Measurements from ENCODE around the gene GDF15.

GDF15 gene

GRCh38 chr19:18366021-18366435 lies 19.9 kb upstream of the GDF15 start:
- Histone ChIP-seq H3K9ac (ENCODE audit: low read depth, low read length, poor library complexity) (no peak overlapping the region), H3K23ac (ENCODE audit: low read depth, low read length, poor library complexity) (no peak overlapping the region), H3K4ac (ENCODE audit: low read length) (no peak overlapping the region), H3K18ac (ENCODE audit: low read length) (no peak overlapping the region), H3K9me3 (replicated peaks in 1 of 2; ENCODE audit: control insufficient read depth in 2 of 2, insufficient read depth in 1 of 2, low read depth in 1 of 2, low read length in 2 of 2) (peaks cover 0 to 3% of the 10 kb centered on the region in 2 donors), H3K4me3 (ENCODE audit: low read length in 2 of 2) (no peak overlapping the region), H4K8ac (ENCODE audit: low read depth, low read length) (no peak overlapping the region), H3K27me3 (ENCODE audit: control insufficient read depth in 3 of 3, insufficient read depth in 3 of 3, low read depth in 1 of 3, low read length in 3 of 3) (peaks cover 0 to 2% (median 0%) of the 10 kb centered on the region in 3 experiments), H4K91ac (ENCODE audit: low read depth, low read length, poor library complexity) (no peak overlapping the region), H2AK5ac (ENCODE audit: low read depth, low read length) (peak overlapping the region; percentile 3), H3K27ac (replicated peaks; ENCODE audit: low read length) (no peak overlapping the region), H2BK120ac (ENCODE audit: low read depth, low read length) (no peak overlapping the region), H3K4me2 (ENCODE audit: insufficient read depth, low read length, poor library complexity, severe bottlenecking) (no peak overlapping the region), H2BK5ac (ENCODE audit: low read length) (peak overlapping the region; percentile 76), H2BK12ac (ENCODE audit: low read length) (no peak overlapping the region), H3K14ac (ENCODE audit: low read length) (no peak overlapping the region), H2BK15ac (ENCODE audit: low read length) (no peak overlapping the region), H3K79me1 (ENCODE audit: low read depth, low read length) (no peaks in the 10 kb centered on the region), H3K36me3 (replicated peaks in 1 of 2; ENCODE audit: control insufficient read depth in 2 of 2, insufficient read depth in 2 of 2, low read length in 2 of 2) (peaks cover 0 to 10% of the 10 kb centered on the region in 2 donors), H3K4me1 (ENCODE audit: control insufficient read depth in 2 of 2, insufficient read depth in 1 of 2, low read depth in 1 of 2, low read length in 2 of 2) (peaks cover 13 to 43% of the 10 kb centered on the region in 2 donors), H2AFZ (ENCODE audit: low read length) (no peak overlapping the region)
- DNase-seq (ENCODE audit: low spot score) = no peak
- WGBS, 2 donors (ENCODE audit: extremely low coverage in 2 of 2, insufficient read length in 2 of 2, insufficient replicate concordance in 1 of 2) = no CpG with 5 or more reads among the region's 2 CpGs

DNA sequence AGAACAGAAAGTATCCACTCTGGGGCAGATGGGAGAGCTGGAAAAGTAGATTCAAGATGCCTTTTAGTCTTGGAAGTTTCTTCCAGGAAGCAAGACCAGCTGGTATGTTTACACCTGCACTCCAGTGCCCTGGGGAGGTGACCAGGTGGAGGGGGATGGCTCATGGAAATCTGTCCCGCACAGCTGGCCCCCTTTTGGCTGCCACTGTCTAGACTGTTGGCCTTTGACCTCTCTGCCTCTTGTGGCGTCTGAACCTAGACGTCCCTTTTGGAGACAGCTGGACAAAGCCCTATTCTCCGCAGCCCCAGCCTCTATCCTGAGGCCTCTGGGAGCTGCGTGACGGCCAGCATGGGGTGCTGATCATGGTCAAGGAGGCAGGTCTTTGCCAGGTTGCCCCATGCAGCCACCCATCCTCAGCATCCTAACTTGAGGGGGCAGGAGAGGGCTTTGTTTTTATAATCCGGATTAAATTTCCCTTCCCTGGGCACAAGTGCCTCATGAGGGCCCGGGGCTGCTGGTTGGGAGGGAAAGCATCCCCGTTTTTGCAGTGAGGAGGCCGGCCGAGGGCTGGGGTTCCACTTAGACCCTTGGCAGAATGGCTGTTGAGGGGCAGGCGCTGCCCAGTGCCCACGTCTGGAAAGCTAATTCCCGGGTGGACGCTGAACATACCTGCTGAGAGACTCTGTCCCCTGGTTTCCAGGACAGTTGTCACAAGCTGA lies 17.3 kb upstream of the GDF15 start:
- no peak overlapping the region for H2BK120ac ChIP-seq (ENCODE audit: low read depth, low read length)
- H3K4me3 ChIP-seq (ENCODE audit: low read length in 2 of 2) = no peak overlapping the region
- H3K18ac ChIP-seq (ENCODE audit: low read length) = no peak overlapping the region
- no peak overlapping the region for H2BK12ac ChIP-seq (ENCODE audit: low read length)
- H2BK15ac ChIP-seq (ENCODE audit: low read length) = no peak overlapping the region
- peaks cover 0 to 3% of the 10 kb centered on the region in 2 donors for H3K9me3 ChIP-seq (replicated peaks in 1 of 2; ENCODE audit: control insufficient read depth in 2 of 2, insufficient read depth in 1 of 2, low read depth in 1 of 2, low read length in 2 of 2)
- no peak overlapping the region for H3K14ac ChIP-seq (ENCODE audit: low read length)
- no peaks in the 10 kb centered on the region for H3K79me1 ChIP-seq (ENCODE audit: low read depth, low read length)
- H4K91ac ChIP-seq (ENCODE audit: low read depth, low read length, poor library complexity) = no peak overlapping the region
- no peak overlapping the region for H2BK5ac ChIP-seq (ENCODE audit: low read length)
- no peak overlapping the region for H3K4ac ChIP-seq (ENCODE audit: low read length)
- peak overlapping the region; percentile 31 for H3K9ac ChIP-seq (ENCODE audit: low read depth, low read length, poor library complexity)
- no peak overlapping the region for H3K23ac ChIP-seq (ENCODE audit: low read depth, low read length, poor library complexity)
- peaks cover 21 to 43% of the 10 kb centered on the region in 2 donors for H3K4me1 ChIP-seq (ENCODE audit: control insufficient read depth in 2 of 2, insufficient read depth in 1 of 2, low read depth in 1 of 2, low read length in 2 of 2)
- no peaks in the 10 kb centered on the region for H3K36me3 ChIP-seq (replicated peaks in 1 of 2; ENCODE audit: control insufficient read depth in 2 of 2, insufficient read depth in 2 of 2, low read length in 2 of 2)
- H3K27me3 ChIP-seq (ENCODE audit: control insufficient read depth in 3 of 3, insufficient read depth in 3 of 3, low read depth in 1 of 3, low read length in 3 of 3) = peaks cover 0 to 2% (median 0%) of the 10 kb centered on the region in 3 experiments
- H2AK5ac ChIP-seq (ENCODE audit: low read depth, low read length) = no peak overlapping the region
- no CpG with 5 or more reads among the region's 15 CpGs for WGBS, 2 donors (ENCODE audit: extremely low coverage in 2 of 2, insufficient read length in 2 of 2, insufficient replicate concordance in 1 of 2)
- no peak overlapping the region for H3K4me2 ChIP-seq (ENCODE audit: insufficient read depth, low read length, poor library complexity, severe bottlenecking)
- no peak overlapping the region for H2AFZ ChIP-seq (ENCODE audit: low read length)
- H4K8ac ChIP-seq (ENCODE audit: low read depth, low read length) = no peak overlapping the region
- no peak overlapping the region for H3K27ac ChIP-seq (replicated peaks; ENCODE audit: low read length)
- no peak for DNase-seq (ENCODE audit: low spot score)

GRCh38 chr19:18373407-18373891 lies 12.5 kb upstream of the GDF15 start:
- H4K8ac ChIP-seq (ENCODE audit: low read depth, low read length) = no peak overlapping the region
- WGBS, 2 donors (ENCODE audit: extremely low coverage in 2 of 2, insufficient read length in 2 of 2, insufficient replicate concordance in 1 of 2) = no CpG with 5 or more reads among the region's 4 CpGs
- H3K23ac ChIP-seq (ENCODE audit: low read depth, low read length, poor library complexity) = no peak overlapping the region
- no peak overlapping the region for H2BK15ac ChIP-seq (ENCODE audit: low read length)
- no peak overlapping the region for H3K14ac ChIP-seq (ENCODE audit: low read length)
- H3K79me1 ChIP-seq (ENCODE audit: low read depth, low read length) = no peaks in the 10 kb centered on the region
- H3K4me3 ChIP-seq (ENCODE audit: low read length in 2 of 2) = no peak overlapping the region
- H3K27ac ChIP-seq (replicated peaks; ENCODE audit: low read length) = peak overlapping the region; percentile 33
- H3K4me1 ChIP-seq (ENCODE audit: control insufficient read depth in 2 of 2, insufficient read depth in 1 of 2, low read depth in 1 of 2, low read length in 2 of 2) = peaks cover 21 to 31% of the 10 kb centered on the region in 2 donors
- no peak overlapping the region for H3K9ac ChIP-seq (ENCODE audit: low read depth, low read length, poor library complexity)
- H3K18ac ChIP-seq (ENCODE audit: low read length) = peak overlapping the region; percentile 6
- no peak overlapping the region for H2AK5ac ChIP-seq (ENCODE audit: low read depth, low read length)
- H3K27me3 ChIP-seq (ENCODE audit: control insufficient read depth in 3 of 3, insufficient read depth in 3 of 3, low read depth in 1 of 3, low read length in 3 of 3) = no peaks in the 10 kb centered on the region
- H2BK12ac ChIP-seq (ENCODE audit: low read length) = no peak overlapping the region
- no peak overlapping the region for H3K4me2 ChIP-seq (ENCODE audit: insufficient read depth, low read length, poor library complexity, severe bottlenecking)
- DNase-seq (ENCODE audit: low spot score) = no peak
- no peaks in the 10 kb centered on the region for H3K9me3 ChIP-seq (replicated peaks in 1 of 2; ENCODE audit: control insufficient read depth in 2 of 2, insufficient read depth in 1 of 2, low read depth in 1 of 2, low read length in 2 of 2)
- H4K91ac ChIP-seq (ENCODE audit: low read depth, low read length, poor library complexity) = no peak overlapping the region
- peak overlapping the region; percentile 27 for H2BK5ac ChIP-seq (ENCODE audit: low read length)
- H3K4ac ChIP-seq (ENCODE audit: low read length) = no peak overlapping the region
- H2AFZ ChIP-seq (ENCODE audit: low read length) = no peak overlapping the region
- H2BK120ac ChIP-seq (ENCODE audit: low read depth, low read length) = no peak overlapping the region
- H3K36me3 ChIP-seq (replicated peaks in 1 of 2; ENCODE audit: control insufficient read depth in 2 of 2, insufficient read depth in 2 of 2, low read length in 2 of 2) = no peaks in the 10 kb centered on the region

GRCh38 chr19:18373892-18374629 lies 11.9 kb upstream of the GDF15 start:
- no peaks in the 10 kb centered on the region for H3K27me3 ChIP-seq (ENCODE audit: control insufficient read depth in 3 of 3, insufficient read depth in 3 of 3, low read depth in 1 of 3, low read length in 3 of 3)

More at GRCh38 chr19:18373892-18374629, 11.9 kb upstream of the GDF15 start:
- WGBS, 2 donors (ENCODE audit: extremely low coverage in 2 of 2, insufficient read length in 2 of 2, insufficient replicate concordance in 1 of 2) = no CpG with 5 or more reads among the region's 17 CpGs
- no peak overlapping the region for H3K14ac ChIP-seq (ENCODE audit: low read length)
- peaks cover 19 to 25% of the 10 kb centered on the region in 2 donors for H3K4me1 ChIP-seq (ENCODE audit: control insufficient read depth in 2 of 2, insufficient read depth in 1 of 2, low read depth in 1 of 2, low read length in 2 of 2)
- H2BK12ac ChIP-seq (ENCODE audit: low read length) = no peak overlapping the region
- peak overlapping the region; percentile 45 for H3K27ac ChIP-seq (replicated peaks; ENCODE audit: low read length)
- no peak for DNase-seq (ENCODE audit: low spot score)
- H2BK15ac ChIP-seq (ENCODE audit: low read length) = no peak overlapping the region
- no peak overlapping the region for H3K4me2 ChIP-seq (ENCODE audit: insufficient read depth, low read length, poor library complexity, severe bottlenecking)
- peak overlapping the region; percentile 13 for H4K91ac ChIP-seq (ENCODE audit: low read depth, low read length, poor library complexity)
- H3K9ac ChIP-seq (ENCODE audit: low read depth, low read length, poor library complexity) = no peak overlapping the region
- H3K4me3 ChIP-seq (ENCODE audit: low read length in 2 of 2) = no peak overlapping the region
- no peak overlapping the region for H3K23ac ChIP-seq (ENCODE audit: low read depth, low read length, poor library complexity)
- no peaks in the 10 kb centered on the region for H3K36me3 ChIP-seq (replicated peaks in 1 of 2; ENCODE audit: control insufficient read depth in 2 of 2, insufficient read depth in 2 of 2, low read length in 2 of 2)
- peak overlapping the region; percentile 51 for H2AFZ ChIP-seq (ENCODE audit: low read length)
- no peaks in the 10 kb centered on the region for H3K79me1 ChIP-seq (ENCODE audit: low read depth, low read length)
- no peak overlapping the region for H3K4ac ChIP-seq (ENCODE audit: low read length)
- H4K8ac ChIP-seq (ENCODE audit: low read depth, low read length) = no peak overlapping the region
- H3K9me3 ChIP-seq (replicated peaks in 1 of 2; ENCODE audit: control insufficient read depth in 2 of 2, insufficient read depth in 1 of 2, low read depth in 1 of 2, low read length in 2 of 2) = no peaks in the 10 kb centered on the region
- peak overlapping the region; percentile 34 for H2AK5ac ChIP-seq (ENCODE audit: low read depth, low read length)
- peak overlapping the region; percentile 27 for H2BK5ac ChIP-seq (ENCODE audit: low read length)
- H3K18ac ChIP-seq (ENCODE audit: low read length) = peak overlapping the region; percentile 71
- peak overlapping the region; percentile 38 for H2BK120ac ChIP-seq (ENCODE audit: low read depth, low read length)

Measured in neuronal stem cell (in vitro differentiated cells).